Measurements from ENCODE around the gene RXRG.

- TF ChIP-seq, protein P1, sequence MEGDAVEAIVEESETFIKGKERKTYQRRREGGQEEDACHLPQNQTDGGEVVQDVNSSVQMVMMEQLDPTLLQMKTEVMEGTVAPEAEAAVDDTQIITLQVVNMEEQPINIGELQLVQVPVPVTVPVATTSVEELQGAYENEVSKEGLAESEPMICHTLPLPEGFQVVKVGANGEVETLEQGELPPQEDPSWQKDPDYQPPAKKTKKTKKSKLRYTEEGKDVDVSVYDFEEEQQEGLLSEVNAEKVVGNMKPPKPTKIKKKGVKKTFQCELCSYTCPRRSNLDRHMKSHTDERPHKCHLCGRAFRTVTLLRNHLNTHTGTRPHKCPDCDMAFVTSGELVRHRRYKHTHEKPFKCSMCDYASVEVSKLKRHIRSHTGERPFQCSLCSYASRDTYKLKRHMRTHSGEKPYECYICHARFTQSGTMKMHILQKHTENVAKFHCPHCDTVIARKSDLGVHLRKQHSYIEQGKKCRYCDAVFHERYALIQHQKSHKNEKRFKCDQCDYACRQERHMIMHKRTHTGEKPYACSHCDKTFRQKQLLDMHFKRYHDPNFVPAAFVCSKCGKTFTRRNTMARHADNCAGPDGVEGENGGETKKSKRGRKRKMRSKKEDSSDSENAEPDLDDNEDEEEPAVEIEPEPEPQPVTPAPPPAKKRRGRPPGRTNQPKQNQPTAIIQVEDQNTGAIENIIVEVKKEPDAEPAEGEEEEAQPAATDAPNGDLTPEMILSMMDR (IDR thresholded peaks at IDR 0.05) = no peak
- no peak for TF ChIP-seq POLR2A (IDR thresholded peaks at IDR 0.05)
Measured at GRCh38 chr1:165424454-165425216, 20.3 kb downstream of the RXRG start.
